ENCODE data around the gene ZNRD2. TPM values are rescaled to one million over a fixed set of nuclear protein-coding genes. Genes with fewer than 3 reads are reported as not detected.

Gene ZNRD2
- total RNA-seq, 1 experiment from 2014 or later = 126 TPM

DNA sequence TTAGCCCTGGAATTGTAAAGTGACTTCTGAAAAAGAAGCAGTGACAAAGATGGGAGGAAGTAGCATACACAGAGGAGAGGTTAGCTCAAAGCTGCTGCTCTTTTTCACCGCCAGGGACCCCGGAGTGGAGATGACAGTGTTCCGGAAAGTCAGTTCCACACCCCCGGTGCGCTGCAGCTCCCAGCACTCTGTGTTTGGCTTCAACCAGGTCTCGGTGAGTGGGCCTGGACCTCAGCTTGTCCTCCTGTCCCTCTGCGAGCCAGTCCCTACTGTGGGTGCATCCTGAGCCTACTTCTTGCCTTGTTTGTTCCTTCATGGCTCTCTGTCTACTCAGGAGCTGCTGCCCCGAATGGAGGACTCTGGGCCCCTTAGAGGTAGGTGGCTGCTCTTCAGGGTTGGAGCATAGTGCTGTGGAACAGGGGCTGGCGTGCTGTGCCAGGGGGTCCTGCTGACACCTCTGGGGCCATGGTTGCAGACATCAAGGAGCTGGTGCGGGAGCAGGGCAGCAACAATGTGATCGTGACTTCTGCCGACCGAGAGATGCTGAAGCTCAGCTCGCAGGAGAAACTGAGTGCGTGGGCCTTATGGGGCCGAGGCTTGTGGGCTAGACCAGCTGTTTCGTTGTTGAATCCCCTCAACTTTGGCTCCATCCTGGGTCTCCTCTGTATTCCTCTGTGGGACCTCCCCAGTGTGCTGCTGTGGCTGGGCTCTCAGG lies 47.0 kb downstream of the ZNRD2 start:
- ChIA-PET POLR2A (ENCODE audit: unreplicated experiment) (no interaction called here), CTCF (no interaction called here)
- Histone ChIP-seq H3K9me2 (replicated peaks; ENCODE audit: low read length) (no peaks in the 10 kb centered on the region), H3K4me2 (ENCODE audit: low read length) (peak overlapping the region; percentile 89), H3K79me2 (ENCODE audit: low read length) (peaks cover 68% of the 10 kb centered on the region), H3F3A (ENCODE audit: low read length, unreplicated experiment) (no peaks in the 10 kb centered on the region), H3K27me3 (ENCODE audit: low read length) (no peaks in the 10 kb centered on the region), H3K9me3 (ENCODE audit: low read length) (no peaks in the 10 kb centered on the region), H4K20me1 (ENCODE audit: low read length) (peaks cover 17% of the 10 kb centered on the region), H3K4me3 (ENCODE audit: low read length) (peak overlapping the region; percentile 83), H3K36me3 (ENCODE audit: low read depth, low read length) (peaks cover 37% of the 10 kb centered on the region), H3K9ac (ENCODE audit: low read length) (peak overlapping the region; percentile 94), H3K4me1 (ENCODE audit: insufficient read depth, low read length) (peaks cover 21% of the 10 kb centered on the region), H3K27ac (ENCODE audit: low read length) (no peak overlapping the region), H2AFZ (ENCODE audit: low read length) (no peak overlapping the region)
- no peak for TF ChIP-seq EZH2phosphoT487 (IDR thresholded peaks at IDR 0.05; ENCODE audit: borderline replicate concordance, low read length)
- no peak for TF ChIP-seq EZH2 (IDR thresholded peaks at IDR 0.05; ENCODE audit: low read length, unreplicated experiment)
- TF ChIP-seq, protein P1, sequence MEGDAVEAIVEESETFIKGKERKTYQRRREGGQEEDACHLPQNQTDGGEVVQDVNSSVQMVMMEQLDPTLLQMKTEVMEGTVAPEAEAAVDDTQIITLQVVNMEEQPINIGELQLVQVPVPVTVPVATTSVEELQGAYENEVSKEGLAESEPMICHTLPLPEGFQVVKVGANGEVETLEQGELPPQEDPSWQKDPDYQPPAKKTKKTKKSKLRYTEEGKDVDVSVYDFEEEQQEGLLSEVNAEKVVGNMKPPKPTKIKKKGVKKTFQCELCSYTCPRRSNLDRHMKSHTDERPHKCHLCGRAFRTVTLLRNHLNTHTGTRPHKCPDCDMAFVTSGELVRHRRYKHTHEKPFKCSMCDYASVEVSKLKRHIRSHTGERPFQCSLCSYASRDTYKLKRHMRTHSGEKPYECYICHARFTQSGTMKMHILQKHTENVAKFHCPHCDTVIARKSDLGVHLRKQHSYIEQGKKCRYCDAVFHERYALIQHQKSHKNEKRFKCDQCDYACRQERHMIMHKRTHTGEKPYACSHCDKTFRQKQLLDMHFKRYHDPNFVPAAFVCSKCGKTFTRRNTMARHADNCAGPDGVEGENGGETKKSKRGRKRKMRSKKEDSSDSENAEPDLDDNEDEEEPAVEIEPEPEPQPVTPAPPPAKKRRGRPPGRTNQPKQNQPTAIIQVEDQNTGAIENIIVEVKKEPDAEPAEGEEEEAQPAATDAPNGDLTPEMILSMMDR (conservative IDR thresholded peaks at IDR 0.05; ENCODE audit: low read depth, low read length) = no peak
- no peak for DNase-seq
- intact Hi-C loops (cut with micrococcal nuclease) = loop anchor here (10.0 kb wide), 1 partner anchor 72 kb away; no protein-coding TSS in a partner anchor
- no TSS peak for BruUV-seq (replicated peaks)
- ATAC-seq = no peak

DNA sequence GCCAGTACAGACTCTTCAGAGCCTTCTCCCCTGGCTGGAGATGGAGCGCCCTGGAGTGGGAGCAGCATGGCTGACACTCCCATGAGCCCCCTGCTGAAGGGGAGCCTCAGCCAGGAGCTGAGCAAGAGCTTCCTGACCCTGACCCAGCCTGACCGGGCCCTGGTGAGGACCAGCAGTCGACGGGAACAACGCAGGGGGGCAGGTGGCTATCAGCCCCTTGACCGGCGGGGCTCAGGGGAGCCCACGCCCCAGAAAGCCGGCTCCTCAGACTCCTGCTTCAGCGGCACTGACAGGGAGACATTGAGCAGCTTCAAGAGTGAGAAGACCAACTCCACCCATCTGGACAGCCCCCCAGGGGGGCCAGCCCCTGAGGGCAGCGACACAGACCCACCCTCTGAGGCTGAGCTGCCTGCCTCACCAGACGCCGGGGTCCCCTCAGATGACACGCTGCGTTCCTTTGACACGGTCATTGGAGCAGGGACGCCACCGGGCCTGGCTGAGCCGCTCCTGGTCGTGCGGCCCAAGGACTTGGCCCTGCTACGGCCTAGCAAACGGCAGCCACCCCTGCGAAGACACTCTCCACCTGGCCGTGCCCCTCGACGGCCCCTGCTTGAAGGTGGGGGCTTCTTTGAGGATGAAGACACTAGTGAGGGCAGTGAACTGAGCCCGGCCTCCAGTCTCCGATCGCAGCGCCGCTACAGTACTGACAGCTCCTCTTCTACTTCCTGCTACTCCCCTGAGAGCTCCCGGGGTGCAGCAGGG lies 47.9 kb downstream of the ZNRD2 start:
- Histone ChIP-seq H3K36me3 (ENCODE audit: low read depth, low read length) (peaks cover 40% of the 10 kb centered on the region), H3K27me3 (ENCODE audit: low read length) (no peaks in the 10 kb centered on the region), H3K9me2 (replicated peaks; ENCODE audit: low read length) (no peaks in the 10 kb centered on the region), H3K4me3 (ENCODE audit: low read length) (no peak overlapping the region), H3K79me2 (ENCODE audit: low read length) (peaks cover 59% of the 10 kb centered on the region), H4K20me1 (ENCODE audit: low read length) (peaks cover 17% of the 10 kb centered on the region), H3K27ac (ENCODE audit: low read length) (no peak overlapping the region), H3K4me1 (ENCODE audit: insufficient read depth, low read length) (peaks cover 13% of the 10 kb centered on the region), H3K4me2 (ENCODE audit: low read length) (no peak overlapping the region), H3F3A (ENCODE audit: low read length, unreplicated experiment) (no peaks in the 10 kb centered on the region), H2AFZ (ENCODE audit: low read length) (no peak overlapping the region), H3K9me3 (ENCODE audit: low read length) (no peaks in the 10 kb centered on the region), H3K9ac (ENCODE audit: low read length) (no peak overlapping the region)
- TF ChIP-seq, protein P1 (conservative IDR thresholded peaks at IDR 0.05; ENCODE audit: low read depth, low read length) = no peak
- no peak for TF ChIP-seq EZH2 (IDR thresholded peaks at IDR 0.05; ENCODE audit: low read length, unreplicated experiment)
- TF ChIP-seq EZH2phosphoT487 (IDR thresholded peaks at IDR 0.05; ENCODE audit: borderline replicate concordance, low read length) = no peak
- no TSS peak for BruUV-seq (replicated peaks)
- DNase-seq (no peak), ATAC-seq (no peak)
- intact Hi-C loops (cut with micrococcal nuclease) = loop anchor here (10.0 kb wide), 1 partner anchor 73 kb away; no protein-coding TSS in a partner anchor
- ChIA-PET POLR2A (ENCODE audit: unreplicated experiment) (no interaction called here), CTCF (no interaction called here)
